Lung (tissue), 12 donors: Measurements from ENCODE around the gene IL18BP. TPM values are rescaled to one million over a fixed set of nuclear protein-coding genes. Genes with fewer than 3 reads are reported as not detected.
A peak's percentile ranks its signal among the peaks of the same experiment; 100 is the strongest.

ENCODE experiments used
- ATAC-seq: fragments of 200-7000 bp; cut with Tn5 transposase; one replicate; pipeline ENCODE4 v1.9.1; 2020; ENCODE audit warnings: moderate number of reproducible peaks; ENCODE audit not compliant: insufficient read depth, low FRiP score
- DNase-seq, 3 donors: peaks; one replicate each; pipeline ENCODE4 v3.0.0-alpha.2; 2013 to 2017
- H3K27ac ChIP-seq, 2 donors: one replicate each; pipeline ENCODE4 v1.5.1; 2013; ENCODE audit warnings: mild to moderate bottlenecking in 2 of 2, moderate library complexity in 2 of 2, control low read depth in 1 of 2, inconsistent platforms in 1 of 2, low read depth in 1 of 2, low read length in 1 of 2
- H3K27me3 ChIP-seq, 3 donors: one replicate each; pipeline ENCODE4 v1.5.1; 2013; ENCODE audit warnings: low read length in 2 of 3; ENCODE audit not compliant: control insufficient read depth in 3 of 3, insufficient read depth in 3 of 3
- H3K36me3 ChIP-seq, 4 donors: one replicate each; pipeline ENCODE4 v1.5.1; 2013; ENCODE audit warnings: low read length in 4 of 4, mild to moderate bottlenecking in 1 of 4, moderate library complexity in 1 of 4; ENCODE audit not compliant: control insufficient read depth in 4 of 4, insufficient read depth in 4 of 4
- H3K4me1 ChIP-seq, 5 donors: one replicate each; pipeline ENCODE4 v1.5.1; 2013; ENCODE audit warnings: low read length in 5 of 5, mild to moderate bottlenecking in 2 of 5, moderate library complexity in 1 of 5; ENCODE audit not compliant: control insufficient read depth in 5 of 5, insufficient read depth in 5 of 5
- H3K4me3 ChIP-seq: one replicate; pipeline ENCODE4 v1.5.1; 2013; ENCODE audit warnings: mild to moderate bottlenecking, control low read depth, moderate library complexity
- H3K9ac ChIP-seq, 2 donors: one replicate each; pipeline ENCODE4 v1.5.1; 2013; ENCODE audit warnings: low read length in 2 of 2, control low read depth in 1 of 2; ENCODE audit not compliant: insufficient read depth in 1 of 2
- H3K9me3 ChIP-seq, 4 donors: one replicate each; pipeline ENCODE4 v1.5.1; 2013; ENCODE audit warnings: low read length in 3 of 4, mild to moderate bottlenecking in 1 of 4, moderate library complexity in 1 of 4; ENCODE audit not compliant: control insufficient read depth in 4 of 4, insufficient read depth in 3 of 4
- WGBS, 2 donors: extraction: QIAGEN DNeasy Blood & Tissue Kit; methylation state at CpG; one replicate each; pipeline ENCODE4 v1.1.7; 2013; 5-methylcytosine and 5-hydroxymethylcytosine counted together
- polyA plus RNA-seq, 2 donors: library from polyadenylated mRNA; stranded (reverse); fragments of 200-250 nt; gene quantifications; one replicate each; pipeline ENCODE4 v1.2.1, GENCODE V29; 2013
- total RNA-seq, 2 donors: library from RNA; depleted of rRNA in 1 of 2; stranded (reverse); fragments of >200 nt in 1 of 2; gene quantifications; one replicate each; pipeline ENCODE4 v1.2.1, GENCODE V29; 2014 to 2021
- TF ChIP-seq, protein P1 (sequence below): IDR thresholded peaks from 2 replicates; pipeline ENCODE4 v1.5.1; 2012; ENCODE audit warnings: mild to moderate bottlenecking; ENCODE audit errors: control extremely low read depth, extremely low read depth
- donor health status: control.
- donor health status: control.
- donor health status: Bipolar disorder and iron deficiency.
- donor health status: healthy.
- donor health status: DM: yes; HTN: yes; CAD: no.

The IL18BP gene
- total and polyA plus RNA-seq, 4 donors = 8.6 to 38.6 (median 20.1) TPM

DNA sequence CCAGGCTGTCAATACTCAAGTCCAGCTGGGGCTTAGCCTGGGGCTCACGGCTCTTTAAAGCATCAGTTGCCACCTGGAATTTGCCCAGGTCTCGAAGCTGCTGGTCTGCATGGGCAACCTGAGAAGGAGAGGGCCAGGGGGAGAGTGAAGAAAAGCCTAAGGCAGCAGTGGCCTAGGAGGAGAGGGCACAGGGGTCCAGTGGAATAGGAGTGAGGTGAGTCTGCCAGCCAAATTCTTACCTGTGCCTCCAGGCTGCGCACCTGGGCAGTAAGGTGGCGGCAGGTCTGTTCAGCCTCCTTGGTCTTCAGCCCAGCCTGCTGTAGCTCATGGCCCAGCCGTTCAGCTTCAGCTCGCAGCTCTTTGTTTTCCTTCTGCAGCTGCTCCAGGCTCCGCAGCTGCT is 10.0 kb downstream of the IL18BP start:
- 94% methylated on average over 7 of the region's 7 CpGs for WGBS, 2 donors
- Histone ChIP-seq H3K36me3 (peaks cover 12 to 94% (median 87%) of the 10 kb centered on the region in 4 donors), H3K9ac (no peak overlapping the region), H3K4me1 (peaks cover 0 to 2% (median 0%) of the 10 kb centered on the region in 5 donors), H3K4me3 (no peak overlapping the region), H3K27ac (no peak overlapping the region), H3K27me3 (no peaks in the 10 kb centered on the region), H3K9me3 (no peaks in the 10 kb centered on the region)
- ATAC-seq = no peak
- TF ChIP-seq, protein P1, sequence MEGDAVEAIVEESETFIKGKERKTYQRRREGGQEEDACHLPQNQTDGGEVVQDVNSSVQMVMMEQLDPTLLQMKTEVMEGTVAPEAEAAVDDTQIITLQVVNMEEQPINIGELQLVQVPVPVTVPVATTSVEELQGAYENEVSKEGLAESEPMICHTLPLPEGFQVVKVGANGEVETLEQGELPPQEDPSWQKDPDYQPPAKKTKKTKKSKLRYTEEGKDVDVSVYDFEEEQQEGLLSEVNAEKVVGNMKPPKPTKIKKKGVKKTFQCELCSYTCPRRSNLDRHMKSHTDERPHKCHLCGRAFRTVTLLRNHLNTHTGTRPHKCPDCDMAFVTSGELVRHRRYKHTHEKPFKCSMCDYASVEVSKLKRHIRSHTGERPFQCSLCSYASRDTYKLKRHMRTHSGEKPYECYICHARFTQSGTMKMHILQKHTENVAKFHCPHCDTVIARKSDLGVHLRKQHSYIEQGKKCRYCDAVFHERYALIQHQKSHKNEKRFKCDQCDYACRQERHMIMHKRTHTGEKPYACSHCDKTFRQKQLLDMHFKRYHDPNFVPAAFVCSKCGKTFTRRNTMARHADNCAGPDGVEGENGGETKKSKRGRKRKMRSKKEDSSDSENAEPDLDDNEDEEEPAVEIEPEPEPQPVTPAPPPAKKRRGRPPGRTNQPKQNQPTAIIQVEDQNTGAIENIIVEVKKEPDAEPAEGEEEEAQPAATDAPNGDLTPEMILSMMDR = no peak
- DNase-seq = no peak

DNA sequence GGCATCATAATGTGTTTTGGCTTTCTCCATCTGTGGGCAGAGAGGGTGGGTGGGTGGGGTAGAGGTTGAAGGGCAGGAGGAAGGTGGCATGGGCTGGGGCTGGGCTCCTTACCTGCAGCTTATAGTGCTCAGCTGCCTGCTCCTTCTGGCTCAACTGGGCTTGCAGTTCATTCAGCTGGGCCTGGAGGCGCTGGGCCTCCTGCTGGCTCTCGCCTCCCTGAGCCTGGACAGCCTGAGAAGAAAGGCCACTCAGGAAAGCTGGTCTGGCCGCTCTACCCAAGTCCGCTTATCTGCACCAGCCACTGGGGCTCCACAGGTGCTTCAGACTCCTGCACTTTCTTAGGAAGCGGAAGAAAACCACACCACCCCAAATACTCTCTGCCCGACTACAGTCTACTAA is 10.4 kb downstream of the IL18BP start:
- WGBS, 2 donors = 96 to 97% methylated on average over 6 of the region's 6 CpGs
- Histone ChIP-seq H3K36me3 (peaks cover 12 to 94% (median 88%) of the 10 kb centered on the region in 4 donors), H3K27me3 (no peaks in the 10 kb centered on the region), H3K4me1 (peaks cover 0 to 2% (median 0%) of the 10 kb centered on the region in 5 donors), H3K27ac (no peak overlapping the region), H3K9me3 (no peaks in the 10 kb centered on the region), H3K9ac (no peak overlapping the region), H3K4me3 (no peak overlapping the region)
- DNase-seq (peak in 2 of 3 donors; percentile 12 to 39), ATAC-seq (no peak)
- TF ChIP-seq, protein P1 = no peak

DNA sequence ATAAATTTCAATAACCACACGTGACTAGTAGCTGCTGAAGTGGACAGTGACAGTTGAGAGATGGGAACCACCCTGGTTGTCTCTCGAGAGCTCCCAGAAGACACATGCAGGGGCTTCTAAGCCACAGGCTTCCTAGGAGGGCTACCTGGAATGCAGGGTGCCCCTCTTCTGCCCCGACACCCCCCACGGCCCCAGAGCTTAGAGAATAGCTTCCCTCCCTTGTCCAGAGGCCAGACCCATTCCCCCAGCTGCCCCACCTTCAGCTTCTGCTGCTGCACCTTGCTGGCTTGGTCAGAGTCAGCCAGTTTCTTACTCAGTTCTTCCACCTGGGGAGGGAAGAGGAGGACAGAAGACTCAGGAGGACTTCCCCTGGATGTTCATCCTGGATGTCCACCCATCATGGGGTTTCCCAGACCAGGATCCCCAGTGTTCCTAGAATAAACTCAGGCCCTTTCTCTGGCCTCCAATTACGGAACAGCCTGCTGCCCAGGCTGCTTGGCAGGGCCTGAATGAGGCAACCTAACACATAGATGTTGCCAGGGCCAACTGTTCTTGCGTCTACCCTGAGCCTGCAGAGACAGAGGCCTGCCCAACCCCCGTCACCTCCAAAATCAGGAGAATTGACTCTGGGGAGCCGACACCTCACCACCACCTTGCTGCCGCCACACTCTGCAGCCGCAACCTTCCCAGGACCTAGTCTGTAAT is 12.0 kb downstream of the IL18BP start:
- Histone ChIP-seq H3K27me3 (no peaks in the 10 kb centered on the region), H3K4me1 (peaks cover 0 to 2% (median 0%) of the 10 kb centered on the region in 5 donors), H3K9me3 (no peaks in the 10 kb centered on the region), H3K4me3 (no peak overlapping the region), H3K36me3 (peaks cover 17 to 95% (median 88%) of the 10 kb centered on the region in 4 donors), H3K9ac (no peak overlapping the region), H3K27ac (peak overlapping the region in 1 of 2 donors; percentile 22)
- no peak for ATAC-seq
- 87 to 92% methylated on average over 10 of the region's 10 CpGs for WGBS, 2 donors
- DNase-seq = no peak
- TF ChIP-seq, protein P1 = no peak
